GM19328 (cell line): ENCODE measurements around the gene HDAC3.

Source experiments
- ATAC-seq: cut with Tn5 transposase; IDR thresholded peaks from one replicate; pipeline ENCODE4 v1.9.1; 2021; ENCODE audit warnings: mild to moderate bottlenecking, moderate library complexity; ENCODE audit not compliant: unreplicated experiment

The HDAC3 gene

DNA sequence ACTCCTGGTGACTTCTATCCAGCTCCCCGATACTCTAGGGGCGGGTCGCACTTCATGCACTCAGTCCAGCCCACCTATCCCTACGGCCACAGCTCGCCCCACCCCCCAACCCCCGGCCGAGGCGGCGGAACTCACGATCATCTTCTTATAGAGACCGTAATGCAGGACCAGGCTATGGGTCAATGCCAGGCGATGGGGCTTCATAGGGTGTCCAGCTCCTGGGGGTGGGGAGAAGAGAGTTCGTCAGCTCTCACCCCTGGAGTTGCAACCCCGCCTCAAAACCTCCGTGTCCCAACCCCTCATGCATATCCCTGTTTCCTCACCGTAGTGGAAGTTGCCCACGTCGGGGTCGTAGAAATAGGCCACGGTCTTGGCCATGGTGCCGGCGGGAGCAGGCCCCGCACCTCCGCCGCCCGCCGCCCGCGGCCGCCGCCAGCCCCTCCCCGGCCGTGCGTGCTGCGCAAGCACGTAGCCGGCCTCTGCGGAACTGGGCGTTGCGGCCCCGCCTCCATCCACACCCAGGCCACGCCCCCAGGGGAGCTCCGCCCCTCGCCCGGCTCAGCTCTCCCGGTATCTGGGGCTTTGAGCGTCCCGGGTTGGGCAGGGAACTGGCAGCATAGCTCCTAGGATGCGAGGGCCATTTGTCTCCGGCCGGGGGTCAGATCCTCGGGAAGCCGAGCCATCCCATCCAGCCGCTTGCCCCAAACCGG is at the start of gene HDAC3, which contains the start of gene RELL2:
HDAC3 (minus strand) TSS at position 437 of the 710 bp plus-strand sequence; CDS start at position 378, 59 bp downstream.
RELL2 (plus strand) TSS at position 585 of the 710 bp plus-strand sequence. CDS start 1,229 bp downstream, outside the sequence.
- peak; percentile 57 for ATAC-seq

DNA sequence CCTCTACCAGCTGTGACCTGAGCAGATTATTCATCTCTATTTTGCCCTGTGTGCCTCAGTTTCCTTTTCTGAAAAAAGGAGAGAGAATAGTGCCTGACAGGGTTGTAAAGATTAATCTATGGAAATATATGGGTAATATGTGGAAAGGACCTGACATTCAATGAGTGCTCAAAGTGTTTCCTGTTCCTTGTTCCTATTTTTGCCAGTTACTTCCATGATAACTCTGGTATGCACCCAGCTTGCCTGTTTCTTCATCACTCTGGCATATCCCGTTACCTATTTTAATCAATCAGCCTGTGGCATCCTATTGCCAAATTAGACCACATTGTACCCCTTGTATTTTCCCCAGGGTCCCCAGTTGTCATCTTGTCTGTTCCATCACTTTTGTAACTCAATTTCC is 48.9 kb upstream of the HDAC3 start:
- ATAC-seq: no peak

DNA sequence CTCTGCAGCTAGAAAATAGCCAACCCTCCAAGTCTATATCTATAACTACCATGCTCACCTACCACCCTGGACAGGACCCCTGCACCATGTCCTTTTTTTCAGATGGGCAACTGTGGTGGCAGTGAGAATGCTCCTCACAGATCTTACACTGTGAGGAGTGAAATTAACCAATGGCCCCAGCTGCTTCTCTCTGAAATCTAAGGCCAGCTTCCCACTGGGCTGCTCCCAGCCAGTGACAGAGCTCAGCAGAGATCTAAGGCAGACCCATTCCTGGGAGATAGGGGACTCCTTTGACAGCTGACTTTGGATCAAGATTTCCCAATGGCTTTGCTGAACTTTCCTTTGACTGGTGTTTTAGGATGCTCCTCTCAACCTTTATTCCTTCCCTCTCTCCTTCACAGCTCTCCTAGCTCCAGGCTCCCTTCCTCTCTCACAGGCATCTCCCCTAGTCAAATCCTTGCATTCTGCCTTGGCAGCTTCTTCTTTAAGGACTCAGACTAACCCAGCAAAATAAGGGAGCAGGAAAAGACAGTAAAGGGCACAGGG is 47.0 kb upstream of the HDAC3 start:
- ATAC-seq: no peak

DNA sequence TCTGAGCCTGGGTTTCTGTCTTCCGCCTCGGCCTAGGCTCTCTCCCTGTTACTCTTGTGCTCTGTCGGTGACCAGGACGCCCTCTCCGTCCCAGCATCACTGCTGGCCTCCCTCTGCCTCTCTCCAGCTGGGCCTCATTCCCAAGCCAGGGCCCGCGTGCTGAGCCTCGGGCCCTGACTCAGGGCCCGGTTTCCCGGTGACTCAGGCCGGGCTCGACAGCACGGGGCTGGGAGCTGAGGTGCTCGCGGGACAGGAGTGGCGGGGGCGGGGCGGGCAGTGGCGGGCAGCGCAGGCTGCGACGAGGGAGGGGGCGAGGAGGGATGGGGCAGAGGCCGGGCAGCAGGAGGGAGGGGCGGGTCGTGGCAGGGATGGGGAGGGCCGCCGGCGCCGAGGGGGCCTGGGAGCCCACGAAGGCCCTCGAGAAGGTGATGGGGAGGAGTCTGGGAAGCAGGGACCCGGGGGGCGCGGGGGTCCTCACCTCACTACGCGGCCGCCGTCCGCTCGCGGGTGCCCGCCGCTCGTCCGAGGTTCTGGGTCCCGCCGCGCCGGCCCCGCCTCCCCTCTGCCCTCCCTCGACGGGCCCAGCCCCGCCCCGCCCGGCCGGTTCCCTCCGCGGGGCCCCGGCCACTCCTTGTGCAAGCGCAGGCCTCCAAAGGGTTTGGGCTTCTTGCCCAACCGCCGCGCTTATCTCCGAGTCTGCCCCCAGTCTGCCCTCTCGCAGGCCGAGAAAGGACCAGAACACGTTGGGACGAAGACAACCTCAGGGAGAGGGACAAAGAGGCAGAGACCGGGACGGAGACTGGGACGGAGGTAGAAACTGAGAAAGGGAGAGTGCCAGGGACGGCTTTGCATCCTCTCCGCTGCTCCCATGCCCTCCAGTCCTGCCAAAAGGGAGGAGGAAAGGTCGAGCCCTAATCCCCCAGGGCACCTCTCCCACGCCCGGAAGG is 45.3 kb upstream of the HDAC3 start, which contains the start of gene ARAP3:
ARAP3 (minus strand) TSS at position 536 of the 947 bp plus-strand sequence. CDS start 1,744 bp downstream, outside the sequence.
- ATAC-seq: no peak

DNA sequence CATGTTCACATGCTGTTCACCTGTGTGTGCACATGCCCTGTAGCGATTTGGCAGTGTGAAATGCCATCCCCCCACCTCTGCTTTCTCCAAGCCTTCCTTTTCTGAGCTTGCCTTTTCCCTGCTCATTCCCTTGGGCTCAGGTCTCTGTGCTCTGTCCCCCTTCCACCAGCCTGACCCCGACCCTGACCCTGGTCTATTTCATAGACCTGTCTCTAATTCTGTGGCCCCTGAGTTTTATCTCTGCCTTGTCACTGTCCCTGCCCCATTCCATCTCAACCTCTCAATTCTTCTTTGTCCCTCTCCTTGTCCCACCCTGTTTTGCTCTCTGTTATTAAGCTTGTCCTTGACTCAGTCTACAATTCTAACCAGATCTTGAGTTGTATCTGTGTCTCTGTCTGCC is 44.6 kb upstream of the HDAC3 start:
- no peak for ATAC-seq

DNA sequence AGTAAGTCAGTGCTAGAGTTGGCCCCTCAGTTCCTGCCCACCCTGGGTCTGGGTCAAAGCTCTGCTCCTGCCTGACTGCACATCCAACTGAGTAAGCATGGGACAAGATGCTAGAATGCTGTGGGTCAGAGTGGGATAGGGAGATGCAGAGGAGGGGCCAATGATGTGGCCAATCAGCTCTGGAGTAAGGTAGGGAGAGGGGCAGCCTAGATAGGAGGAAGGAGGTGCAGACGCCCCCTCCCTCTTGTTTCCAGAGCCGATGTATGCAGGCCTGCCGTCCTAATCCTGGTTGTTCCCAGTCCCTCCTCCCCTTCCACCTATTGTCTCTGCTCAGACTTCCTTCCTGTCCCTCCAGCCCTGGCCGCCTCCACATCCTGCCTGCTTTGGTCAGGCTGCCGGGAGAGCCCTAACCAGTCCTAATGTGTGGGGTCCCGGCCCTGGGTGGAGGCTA is 44.1 kb upstream of the HDAC3 start:
- ATAC-seq: no peak

DNA sequence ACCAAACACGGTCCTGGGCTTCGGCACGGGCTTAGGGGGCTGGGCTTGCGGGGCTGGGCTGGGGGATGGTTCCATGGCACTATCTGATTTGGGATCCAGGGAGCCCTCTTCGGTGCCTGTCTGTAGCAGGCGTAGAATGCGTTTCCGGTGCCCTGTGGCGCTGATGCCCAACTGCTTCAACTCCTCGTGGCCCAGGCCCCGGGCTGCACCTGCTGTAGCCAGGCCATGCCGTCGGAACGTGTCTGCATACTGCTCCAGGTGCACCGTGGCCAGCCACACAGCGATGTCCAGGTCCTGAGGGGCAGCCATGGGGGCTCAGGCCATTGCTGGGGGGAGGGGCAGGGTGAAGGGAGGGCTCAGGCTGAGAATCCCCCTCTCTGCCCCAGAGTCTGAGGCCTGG is 43.5 kb upstream of the HDAC3 start:
- no peak for ATAC-seq

DNA sequence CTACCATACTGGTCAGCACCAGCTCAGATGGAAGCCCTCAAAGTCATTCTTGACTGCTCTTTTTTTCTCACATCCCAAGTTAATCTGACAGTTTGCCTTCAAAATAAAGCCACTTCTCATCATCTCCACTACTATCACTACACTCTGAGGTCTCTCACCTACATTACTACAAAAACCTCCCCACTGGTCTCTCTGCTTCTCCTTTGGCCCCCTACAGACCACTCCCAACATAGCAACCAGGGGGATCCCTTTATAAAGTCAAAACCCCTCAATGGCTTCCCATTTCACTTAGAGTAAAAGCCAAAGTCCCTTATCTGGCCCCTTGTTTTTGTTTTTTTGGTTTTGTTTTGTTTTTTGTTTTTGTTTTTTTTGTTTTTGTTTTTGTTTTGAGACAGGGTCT is 40.8 kb upstream of the HDAC3 start:
- ATAC-seq: no peak

DNA sequence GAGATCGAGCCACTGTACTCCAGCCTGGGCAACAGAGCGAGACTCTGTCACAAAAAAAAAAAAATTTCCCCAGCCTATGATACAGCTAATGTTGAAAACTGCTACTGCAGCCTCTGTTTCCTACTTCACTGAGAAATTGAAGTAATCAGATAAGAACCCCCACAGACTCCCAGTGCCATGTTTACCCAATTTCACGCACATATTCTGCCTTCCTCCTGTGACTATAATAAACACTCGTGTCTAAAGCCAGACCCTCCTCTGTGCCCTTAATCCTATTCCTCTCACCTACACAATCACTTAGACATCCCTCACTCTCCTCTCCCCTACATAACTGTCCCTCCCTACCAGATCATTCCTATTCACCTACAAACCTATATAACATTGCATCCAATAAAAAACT is 39.0 kb upstream of the HDAC3 start:
- no peak for ATAC-seq

DNA sequence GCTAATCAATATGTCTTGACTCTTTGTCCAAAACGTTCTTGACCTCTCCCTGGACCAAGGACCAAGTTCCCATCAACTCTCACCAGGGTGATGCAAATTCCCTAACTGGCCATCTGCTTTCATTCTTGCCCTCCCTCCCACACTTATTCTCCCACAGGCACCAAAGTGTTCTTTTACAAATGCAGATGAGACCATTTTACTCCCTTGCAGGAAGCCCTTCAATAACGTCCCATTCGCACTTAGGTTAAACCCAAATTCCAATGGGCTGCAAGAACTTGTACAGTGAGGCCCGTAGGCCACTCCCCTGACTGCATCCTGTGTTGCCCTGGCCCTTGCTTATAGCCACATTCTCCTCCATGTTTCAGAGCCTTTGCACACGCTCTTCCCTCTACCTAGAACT is 38.1 kb upstream of the HDAC3 start:
- ATAC-seq: no peak

DNA sequence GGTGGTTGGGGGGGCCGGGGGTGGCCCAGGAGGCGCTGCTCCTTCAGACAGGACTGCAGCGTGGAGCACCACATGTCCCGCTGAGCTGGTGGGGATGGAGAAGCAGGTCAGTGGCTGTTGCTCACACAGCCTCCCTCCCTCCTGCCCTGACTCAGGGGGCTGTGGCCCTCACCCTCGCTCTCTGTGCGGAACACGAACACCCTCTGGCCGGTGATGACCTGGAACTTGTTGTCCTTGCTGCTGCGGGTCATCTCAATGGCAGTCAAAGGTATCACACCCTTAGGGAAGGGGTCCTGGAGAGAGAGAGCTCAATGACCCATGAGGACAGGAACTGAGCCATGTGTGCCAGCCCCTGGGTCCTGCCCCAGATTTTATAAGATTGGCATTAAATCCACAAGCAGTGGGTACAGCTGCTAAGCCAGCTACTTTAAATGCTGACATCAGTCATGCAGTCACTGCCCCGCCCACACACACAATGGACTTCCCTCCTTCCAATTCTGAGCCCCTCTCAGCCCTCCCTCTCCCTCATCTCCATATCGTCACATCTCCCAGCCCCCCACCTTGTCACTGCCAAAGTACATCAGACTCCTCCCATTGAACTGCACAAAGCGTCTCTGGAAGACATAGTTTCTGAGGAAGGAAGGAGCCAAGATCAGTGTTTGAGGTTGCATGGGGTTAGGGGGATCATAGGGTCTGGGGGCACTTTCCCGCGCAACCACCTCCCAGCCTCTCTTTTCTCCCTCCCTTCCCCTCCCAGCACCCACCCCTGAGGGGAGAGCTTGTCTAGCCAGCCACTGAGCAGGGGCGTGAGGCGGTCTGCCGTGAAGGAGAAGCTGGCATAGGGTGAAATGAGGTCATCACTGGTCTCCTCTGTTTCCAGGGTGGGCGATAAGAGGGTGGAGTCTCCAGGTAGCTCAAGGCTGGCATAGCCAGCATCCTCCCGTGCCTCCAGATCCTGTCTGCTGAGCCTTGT is 36.5 kb upstream of the HDAC3 start:
- ATAC-seq: no peak

DNA sequence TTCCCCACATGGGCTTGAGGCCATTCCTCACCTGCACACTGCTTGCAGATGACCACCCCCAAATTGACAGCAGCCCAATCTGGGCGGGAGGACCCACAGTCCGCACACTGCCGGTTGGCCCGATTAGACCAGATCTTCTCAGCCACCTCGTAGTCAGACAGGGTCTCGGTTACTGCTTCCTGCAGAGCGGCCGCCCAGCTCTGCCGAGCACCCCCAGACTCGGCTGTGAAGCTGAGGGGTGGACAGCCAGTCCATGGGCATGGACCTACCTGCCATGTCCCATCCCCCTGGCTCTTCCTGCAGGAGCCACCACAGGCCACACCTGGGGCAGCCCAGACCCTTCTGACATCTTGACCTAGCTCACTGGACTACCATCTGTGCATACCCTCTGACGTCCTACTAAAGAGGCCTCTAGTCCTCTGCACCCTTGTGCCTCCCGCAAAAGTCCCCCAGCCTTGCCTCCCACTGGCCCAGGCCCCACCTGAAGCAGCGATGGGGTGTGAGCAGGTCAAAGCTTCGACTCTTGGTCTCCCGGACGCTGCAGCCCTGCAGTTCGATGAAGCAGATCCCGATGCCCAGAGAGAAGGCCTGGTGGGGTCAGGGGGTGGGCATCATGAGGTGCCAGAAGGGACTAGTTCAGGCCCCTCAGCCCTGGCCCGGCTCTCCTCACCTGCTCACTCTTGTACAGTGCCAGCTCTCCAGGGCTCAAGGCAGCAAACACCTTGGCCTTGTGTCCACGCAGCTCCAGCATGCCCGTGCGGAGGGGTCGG is 35.6 kb upstream of the HDAC3 start:
- ATAC-seq: no peak

DNA sequence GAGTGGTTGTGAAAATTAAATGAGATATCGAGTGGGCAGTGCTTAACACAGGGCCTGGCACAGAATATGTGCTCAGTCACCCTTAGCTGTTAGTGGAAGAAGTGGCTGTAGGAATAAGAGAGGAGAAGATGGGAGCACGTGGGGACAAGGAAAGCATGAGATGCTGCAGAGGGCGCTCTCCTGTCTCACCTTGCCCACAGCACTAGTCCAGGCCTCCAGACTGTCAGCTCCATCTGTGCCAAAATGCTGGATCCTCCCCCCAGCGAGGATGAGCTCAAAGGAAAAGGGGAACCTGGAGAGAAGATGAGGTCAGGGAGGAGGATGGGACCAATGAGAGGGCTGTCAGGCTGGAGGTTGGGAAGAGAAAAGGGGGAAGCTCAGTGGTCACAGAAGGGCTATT is 32.9 kb upstream of the HDAC3 start:
- no peak for ATAC-seq

DNA sequence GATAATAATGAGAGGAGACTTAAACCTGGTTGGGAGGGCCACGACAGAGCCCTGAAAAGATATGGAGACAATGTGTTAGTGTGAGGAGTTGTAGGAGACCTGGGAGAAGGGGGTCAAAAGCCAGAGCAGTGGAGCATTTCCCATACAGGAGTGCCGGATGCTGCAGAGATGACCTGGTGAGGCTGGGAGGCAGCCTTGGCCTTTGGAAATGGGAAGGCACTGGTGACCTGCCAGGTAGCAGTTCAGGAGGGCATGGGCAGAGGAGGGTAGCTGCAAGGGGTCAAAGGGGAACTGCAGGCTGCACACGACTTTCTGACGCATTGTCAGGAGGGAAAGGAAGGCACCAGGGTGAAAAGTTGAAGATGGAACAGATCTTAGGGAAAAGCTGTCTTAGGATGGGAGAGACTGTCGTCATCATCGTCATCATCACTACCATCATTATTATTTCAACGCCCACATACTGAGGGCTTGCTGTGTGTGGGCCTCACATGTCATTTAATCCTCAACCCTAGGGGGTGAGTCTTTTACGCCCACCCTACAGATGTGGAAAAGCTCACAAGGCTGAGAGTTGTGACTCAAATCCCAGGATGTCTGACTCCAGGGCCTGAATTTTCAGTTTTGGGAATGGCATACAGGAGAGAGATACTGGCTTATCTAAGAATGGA is 32.1 kb upstream of the HDAC3 start:
- ATAC-seq: no peak

DNA sequence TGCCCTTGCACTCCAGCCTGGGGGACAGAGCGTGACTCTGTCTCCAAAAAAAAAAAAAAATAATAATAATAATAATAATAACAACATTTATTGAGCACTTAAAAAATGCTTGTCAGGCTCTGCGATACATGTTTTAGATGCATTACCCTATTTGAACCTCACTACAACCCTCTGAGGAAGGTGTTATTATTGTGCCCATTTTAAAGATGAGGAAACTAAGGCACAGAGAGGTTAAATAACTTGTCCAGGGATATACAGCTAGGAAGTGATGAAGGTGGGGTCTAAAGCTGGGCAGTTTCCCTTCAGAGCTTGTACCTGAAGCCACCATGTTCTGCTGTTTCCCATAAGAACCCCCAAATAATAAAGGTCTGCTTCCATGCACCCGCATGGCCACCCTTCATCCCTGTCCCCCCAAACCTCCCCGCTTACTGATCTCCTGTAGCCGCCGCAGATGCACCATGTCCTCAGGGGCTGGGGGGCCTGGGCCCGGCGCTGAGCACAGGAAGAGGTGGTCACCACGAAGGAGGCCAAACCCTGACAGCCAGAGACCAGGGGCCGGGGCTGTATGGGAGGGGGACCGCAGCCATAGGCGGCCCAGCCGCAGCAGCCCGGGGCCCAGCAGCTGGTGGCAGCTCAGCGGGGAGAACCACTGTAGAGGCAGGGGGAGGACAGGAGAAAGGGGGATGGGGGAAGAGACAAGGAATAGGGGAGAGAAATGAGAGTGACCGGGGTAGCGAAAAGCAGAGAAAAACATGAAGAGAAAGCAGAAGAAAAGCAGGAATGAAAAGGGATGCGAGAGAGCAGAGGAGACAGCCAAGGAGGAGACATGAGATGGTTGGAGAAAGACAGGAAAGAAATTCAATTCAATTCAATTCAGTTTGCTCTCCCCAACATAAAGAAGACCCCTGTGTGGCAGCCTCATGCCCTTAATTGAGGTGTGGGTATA is 29.6 kb upstream of the HDAC3 start:
- ATAC-seq: no peak

DNA sequence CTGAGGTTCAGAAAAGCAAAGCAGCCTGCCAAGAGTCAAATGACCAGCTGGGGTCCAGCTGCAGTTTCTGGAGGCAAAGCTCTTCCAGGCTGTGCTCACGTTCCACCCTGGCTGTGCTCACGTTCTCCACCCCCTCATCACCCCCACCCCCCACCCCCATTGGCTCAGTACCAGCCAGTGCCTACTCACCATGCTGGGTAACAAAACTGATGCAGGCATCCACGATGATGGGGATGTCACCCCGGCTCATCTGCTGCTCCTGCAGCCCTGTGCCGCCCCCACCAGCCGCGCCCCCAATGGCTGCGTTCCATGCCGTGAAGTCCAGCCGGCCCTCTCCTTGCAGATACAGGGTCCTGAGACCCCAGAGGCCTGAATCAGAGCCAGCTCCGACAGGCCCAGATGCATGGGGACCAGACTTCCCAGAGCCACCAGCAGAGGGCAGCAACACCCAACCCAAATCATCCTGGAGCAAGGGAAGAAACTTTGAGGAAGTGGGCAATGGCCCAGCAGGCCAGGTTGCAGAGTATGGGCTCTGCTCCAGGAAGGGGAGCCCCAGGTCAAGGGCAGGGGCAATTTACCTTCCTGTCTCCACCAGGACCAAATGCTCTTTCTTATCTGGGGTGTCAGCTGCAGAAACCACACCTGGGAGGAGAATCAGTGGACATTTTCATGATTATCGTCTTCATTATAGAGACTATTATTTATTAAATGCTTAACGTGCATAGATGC is 28.2 kb upstream of the HDAC3 start:
- peak; percentile 73 for ATAC-seq

DNA sequence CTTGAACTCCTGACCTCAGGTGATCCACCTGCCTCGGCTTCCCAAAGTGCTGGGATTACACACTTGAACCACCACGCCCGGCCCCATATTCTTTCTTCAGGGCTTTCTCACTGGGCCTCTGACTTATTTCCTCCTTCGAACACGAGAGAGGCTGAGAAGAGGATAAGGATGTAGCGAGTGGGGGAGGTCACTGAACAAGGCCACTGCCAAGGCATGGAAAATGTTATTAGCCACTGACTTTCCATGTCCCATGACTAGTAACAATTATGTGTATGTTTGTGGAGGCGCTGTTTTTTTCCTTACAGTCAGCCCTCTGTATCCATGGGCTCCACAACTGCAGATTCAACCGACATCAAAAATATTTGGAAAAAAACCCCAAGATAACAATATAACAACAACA is 26.9 kb upstream of the HDAC3 start:
- no peak for ATAC-seq
